UCSD-AML1 (cell line): ENCODE data around the gene PCSK5.
"Not testable (repeated sequence)": the region's sequence is repeated elsewhere in the genome, so short reads cannot be mapped to it uniquely, and the experiment has no call there.

Experiments used
- DNase-seq: peaks from one replicate; lab custom pipeline; 2025; ENCODE audit not compliant: unreplicated experiment; lab: John Stamatoyannopoulos, UW

Gene PCSK5

GRCh38 chr9:75962013-75962661 lies 71.7 kb downstream of the PCSK5 start:
- DNase-seq, result no peak

DNA sequence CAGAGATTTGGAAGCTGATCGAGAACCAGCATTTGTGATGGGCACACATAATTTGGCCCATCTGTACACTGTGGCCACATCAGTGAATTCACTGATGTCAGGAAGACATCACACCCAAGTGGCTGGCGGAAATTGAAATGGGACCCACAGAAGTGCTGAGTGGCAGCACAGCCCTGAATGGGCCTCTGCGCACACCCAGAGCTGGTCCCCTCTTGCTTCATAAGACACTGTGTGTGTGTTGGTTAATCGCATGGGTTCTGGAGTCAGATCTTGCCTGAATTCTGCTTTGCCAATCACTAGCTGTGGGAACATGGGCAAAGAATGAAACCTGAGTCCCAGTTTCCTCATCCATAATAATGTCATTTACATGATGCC lies 72.2 kb downstream of the PCSK5 start:
- DNase-seq, result no peak

- not testable (repeated sequence) for DNase-seq
Measured at GRCh38 chr9:75963321-75963720, 72.8 kb downstream of the PCSK5 start.

GRCh38 chr9:75964427-75964826 lies 74.0 kb downstream of the PCSK5 start:
- no peak for DNase-seq

- DNase-seq, result no peak
Measured at GRCh38 chr9:75965231-75965630, 74.8 kb downstream of the PCSK5 start.

- no peak for DNase-seq
Measured at GRCh38 chr9:75967556-75967955, 77.1 kb downstream of the PCSK5 start.

DNA sequence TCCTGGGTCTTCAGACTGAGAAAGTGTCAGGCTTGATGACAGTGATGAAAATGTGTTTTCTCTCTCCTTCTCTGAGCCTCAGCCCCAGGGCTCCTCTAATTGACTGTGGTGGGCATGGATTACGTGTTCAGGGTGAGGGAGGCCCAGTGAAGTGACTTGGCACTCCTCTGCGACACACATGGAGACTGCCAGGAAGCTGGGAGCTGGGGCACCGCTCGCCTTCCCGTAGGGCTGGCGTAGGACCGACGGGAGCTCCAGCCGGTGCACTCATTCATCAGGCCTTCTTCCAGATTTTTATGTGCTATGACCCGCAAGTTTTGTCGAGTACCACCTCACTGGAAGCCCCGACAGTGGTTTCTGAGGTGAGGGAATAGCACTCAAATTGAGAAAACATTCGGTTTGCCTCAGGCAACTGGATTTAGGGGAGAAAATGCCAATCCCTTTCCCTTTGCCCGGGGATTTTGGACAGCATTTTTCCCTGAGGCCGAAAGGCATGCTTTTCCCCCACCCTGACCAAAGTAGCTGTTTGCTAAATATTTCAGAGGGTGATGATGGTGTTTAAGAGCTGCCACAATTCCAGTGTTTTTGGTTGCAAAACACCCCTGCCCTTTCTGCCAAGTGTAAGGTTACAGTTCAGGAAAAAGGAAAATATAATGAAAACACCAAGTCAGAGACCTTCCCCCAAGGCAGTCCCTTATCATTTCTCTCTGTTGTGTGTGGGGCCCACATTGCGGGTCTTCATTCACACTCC lies 83.7 kb downstream of the PCSK5 start:
- no peak for DNase-seq

DNA sequence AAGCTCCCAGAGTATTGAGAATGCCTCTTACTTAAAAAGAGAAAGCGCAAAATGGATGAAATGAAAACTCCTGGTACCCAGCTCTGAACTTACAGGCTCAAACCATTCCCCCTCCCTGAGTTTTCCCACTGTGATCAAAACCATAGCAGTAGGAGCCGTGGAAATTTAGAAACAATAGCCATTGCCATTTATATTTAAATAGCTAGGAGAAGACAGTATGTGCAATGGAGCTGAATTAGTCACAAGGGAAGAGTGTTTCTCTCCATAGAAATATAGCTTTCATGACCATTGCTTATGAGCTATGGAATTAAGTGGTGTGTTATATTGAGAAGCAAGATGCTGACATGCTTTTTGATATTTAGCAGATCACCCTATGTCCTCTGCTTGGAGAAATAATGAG lies 84.6 kb downstream of the PCSK5 start:
- no peak for DNase-seq

DNA sequence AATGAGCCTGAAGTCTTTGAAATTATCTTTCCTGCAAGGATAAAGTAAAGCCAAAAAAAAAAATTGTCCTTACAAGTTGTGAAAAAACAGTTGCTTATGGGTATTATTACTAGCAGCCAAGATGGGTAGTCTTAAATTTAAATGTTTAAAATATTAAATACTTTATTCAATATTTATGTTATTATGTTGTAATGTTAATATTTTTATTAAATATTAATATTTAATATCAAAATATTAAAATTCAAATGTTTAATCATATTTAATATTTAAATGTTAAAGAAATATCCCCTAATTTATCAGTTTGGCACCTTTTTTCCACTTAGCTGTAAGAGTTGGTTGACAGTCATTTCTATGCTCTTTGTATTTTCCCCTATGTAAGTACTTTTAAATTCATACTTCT lies 86.1 kb downstream of the PCSK5 start:
- DNase-seq, result no peak

- DNase-seq, result no peak
Measured at GRCh38 chr9:75979362-75979761, 88.9 kb downstream of the PCSK5 start.

GRCh38 chr9:75983319-75984045 lies 93.0 kb downstream of the PCSK5 start:
- no peak for DNase-seq

DNA sequence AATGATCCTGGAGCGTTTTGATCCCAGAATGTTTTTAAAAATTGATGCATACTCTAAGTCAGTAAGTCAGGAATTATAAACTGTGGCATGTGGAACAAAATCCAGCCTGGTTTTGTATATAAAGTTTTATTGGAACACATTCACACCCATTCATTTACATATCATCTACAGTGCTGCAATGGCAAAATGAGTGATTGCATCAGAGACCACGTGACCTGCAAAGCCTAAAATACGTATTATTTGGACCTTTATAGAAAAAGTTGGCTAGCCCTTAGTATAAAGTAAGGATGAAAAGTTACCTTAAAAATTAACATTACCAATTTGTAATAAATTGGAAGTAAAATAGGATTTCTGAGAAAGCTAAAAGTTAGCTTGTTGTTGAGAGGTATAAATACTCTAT lies 95.0 kb downstream of the PCSK5 start:
- DNase-seq, result no peak

GRCh38 chr9:75988663-75989062 lies 98.2 kb downstream of the PCSK5 start:
- DNase-seq, result no peak

DNA sequence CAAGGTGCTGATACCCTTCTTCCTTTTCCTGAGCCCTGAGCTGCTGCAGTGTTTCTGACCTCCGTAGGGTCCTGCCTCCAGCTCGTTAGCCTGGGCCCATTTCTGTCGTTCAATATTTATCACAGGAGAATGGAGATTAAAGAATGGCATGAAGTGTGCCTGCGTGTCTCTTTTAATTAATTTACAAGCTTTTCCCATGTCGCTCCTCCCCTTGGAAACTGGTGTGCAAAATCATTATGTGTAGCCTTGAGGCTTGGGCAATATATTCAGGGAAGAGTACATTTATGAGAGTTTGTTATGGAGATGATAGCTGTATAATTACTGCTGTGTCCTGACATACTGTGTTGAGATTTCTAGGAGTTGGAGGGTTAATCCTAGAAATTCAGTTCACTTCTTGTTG lies 99.7 kb downstream of the PCSK5 start:
- DNase-seq, result no peak

DNA sequence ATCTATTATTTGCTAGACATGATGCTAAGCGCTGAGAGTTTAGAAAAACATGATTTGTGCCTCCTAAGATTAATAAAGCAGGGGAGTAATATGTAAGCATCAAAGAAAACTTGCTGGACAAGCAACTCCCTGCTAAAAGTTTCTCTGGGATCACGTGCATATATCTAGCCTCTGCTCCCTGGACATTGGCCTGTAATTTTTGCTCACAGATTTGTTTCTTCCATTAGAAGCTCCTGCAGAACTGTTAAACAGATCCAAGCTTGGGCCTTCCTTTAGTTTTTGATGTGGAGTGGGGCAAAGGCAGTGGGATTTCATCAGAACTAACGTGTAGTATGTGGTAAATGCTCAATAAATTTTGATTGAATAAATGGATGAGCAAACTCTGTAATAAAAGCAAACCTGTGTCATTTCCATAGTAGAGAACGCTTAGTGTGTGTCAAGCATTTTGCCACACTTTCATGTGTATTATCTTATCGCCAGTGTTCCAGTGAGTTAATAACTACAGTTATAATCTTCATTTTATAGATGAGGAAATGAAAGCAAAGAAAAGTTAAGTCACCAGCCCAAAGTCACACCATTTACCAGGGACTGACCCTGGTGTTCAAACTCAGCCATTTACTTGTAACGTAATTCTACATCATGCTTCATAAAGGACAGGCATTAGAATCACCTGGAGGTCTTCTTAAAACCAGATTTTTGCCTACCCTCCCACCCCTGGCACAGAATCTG lies 100.3 kb downstream of the PCSK5 start:
- DNase-seq, result no peak

DNA sequence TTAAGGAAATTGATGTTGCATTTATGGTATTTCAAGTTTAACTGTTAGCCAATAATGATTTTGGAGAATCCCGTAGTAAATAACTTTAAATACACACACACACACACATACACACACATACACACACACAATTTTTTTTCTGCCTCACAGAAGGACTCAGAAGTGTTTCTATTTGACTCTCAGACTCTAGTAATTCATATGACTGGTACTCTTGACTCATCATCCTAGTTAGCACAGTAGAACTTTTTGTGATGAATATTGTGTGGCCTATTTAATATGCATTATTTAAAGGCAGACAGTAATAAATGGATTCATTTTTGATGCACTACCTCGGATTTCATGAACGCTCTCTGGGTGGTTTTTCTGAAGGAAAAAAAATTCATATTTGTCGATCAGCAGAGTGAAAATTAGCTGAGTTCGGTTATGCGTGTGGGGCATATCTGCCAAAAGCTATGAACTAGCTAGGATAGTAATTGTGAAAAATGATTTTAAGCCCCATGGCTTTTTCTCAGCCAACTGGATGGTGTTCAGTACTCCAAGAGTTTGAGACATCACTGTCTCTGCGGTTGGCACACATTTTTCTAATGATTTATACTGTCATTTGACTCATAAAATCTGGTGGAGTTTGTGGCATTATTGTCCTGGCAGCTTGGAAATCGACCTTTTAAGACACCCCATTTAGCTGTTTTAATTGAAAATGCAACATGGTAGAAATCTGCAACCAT lies 102.2 kb downstream of the PCSK5 start:
- DNase-seq, result no peak

DNA sequence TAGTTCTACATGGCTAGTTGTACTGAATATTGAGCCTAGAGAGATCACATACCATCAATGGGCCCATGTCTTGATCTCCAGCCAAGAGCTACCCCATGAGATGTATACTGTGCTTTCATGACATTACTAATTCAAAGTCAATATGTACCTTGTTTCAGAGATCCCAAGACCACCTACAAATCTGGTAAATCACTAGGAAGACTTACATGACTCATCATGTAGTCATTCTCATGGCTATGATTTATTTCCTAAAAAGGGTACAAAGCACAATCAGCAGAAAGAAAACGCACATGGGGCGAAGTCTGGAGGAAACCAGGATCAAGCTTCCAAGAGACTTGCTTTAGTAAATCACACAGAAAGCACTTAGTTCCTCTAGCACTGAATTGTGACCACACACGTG lies 103.0 kb downstream of the PCSK5 start:
- DNase-seq, result no peak

DNA sequence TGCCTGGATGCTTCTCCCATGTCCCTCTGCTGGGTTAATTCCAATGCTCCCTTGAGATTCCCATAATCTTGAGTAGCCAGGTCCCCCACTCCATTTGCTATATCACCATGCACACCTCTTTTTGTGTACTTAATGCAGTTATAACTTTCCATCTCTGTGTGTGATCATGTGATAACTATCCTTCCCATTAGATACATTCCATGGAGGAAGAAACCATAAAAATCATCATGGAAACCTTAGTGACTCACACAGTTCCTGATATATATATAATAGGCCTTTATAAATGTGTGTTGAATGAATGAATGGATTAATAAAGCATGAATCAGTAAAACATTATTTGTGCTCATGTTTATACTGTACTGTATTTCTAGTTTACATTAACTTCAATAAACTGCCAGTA lies 104.6 kb downstream of the PCSK5 start:
- no peak for DNase-seq

DNA sequence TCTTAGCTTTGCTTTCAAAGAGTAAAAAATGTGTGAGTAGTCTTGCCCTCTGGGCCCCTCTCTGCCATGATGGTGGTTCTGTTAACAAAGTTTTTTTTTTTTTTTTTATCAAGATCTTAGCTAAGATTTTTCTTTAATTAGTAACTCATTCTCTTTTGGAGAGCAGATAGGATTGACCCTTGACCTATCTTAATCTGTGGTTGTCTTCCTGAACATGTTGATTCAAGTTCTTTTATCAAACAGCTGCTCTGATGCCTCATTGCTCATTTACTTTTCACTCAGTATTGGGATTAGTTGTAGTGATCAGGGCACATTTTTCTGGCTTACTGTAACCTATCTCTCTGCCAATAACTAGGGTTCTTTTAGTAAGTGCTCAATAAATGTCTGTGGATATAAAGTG lies 106.3 kb downstream of the PCSK5 start:
- no peak for DNase-seq

GRCh38 chr9:75997206-75997605 lies 106.7 kb downstream of the PCSK5 start:
- no peak for DNase-seq
